Skin of body (tissue), 2 donors: ENCODE data around the gene SETBP1. TPM values are rescaled to one million over a fixed set of nuclear protein-coding genes. Genes with fewer than 3 reads are reported as not detected.

Experiments
- DNase-seq: peaks from one replicate; lab custom pipeline; 2025; lab: John Stamatoyannopoulos, UW
- total RNA-seq: library from RNA; depleted of rRNA; stranded (reverse); fragments of >200 nt; gene quantifications from one replicate; pipeline ENCODE4 v1.2.3, GENCODE V29; 2014

SETBP1 gene
- total RNA-seq, 1 donor from 2014 or later = 24.1 TPM

DNA sequence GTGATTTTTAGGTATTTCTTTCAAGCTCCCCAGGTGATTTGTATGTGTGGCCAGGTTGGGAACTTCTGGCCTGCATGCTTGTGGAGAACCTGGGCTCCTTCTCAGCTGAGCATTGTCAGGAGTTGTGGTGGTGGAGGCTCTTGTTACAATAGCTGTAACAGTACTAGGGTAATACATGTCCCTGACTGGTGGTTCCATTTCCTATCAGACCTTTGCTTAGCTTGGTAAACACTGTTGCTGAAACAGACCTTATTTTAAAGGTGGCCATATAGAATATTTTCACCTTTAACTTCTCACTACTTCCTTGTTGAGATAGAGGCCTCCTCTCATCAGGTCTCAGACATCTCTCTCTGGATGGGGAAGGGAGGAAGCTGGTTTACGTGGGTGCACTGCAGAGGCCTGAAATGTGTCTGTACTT, 79.2 kb downstream of the SETBP1 start:
- DNase-seq = no peak

DNA sequence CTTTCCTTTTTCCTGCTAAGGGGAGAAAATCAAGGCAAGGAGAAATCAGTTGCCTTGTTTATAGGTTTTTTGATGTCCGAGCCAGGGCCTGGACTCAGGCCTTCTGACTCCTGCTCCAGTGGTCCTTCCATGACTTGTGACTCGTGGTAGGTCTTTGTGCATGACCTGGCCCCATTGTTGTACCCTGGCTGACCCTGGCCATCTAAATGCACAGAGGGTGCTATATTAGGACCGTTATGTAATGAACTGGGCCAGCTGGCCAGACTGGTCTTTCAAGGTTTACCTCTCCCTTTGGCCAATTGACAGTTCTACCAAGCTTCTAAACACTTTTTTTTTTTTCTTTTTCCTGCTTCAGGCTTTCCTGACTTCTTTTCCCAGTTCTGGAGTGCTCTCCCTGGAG, 81.1 kb downstream of the SETBP1 start:
- no peak for DNase-seq

DNA sequence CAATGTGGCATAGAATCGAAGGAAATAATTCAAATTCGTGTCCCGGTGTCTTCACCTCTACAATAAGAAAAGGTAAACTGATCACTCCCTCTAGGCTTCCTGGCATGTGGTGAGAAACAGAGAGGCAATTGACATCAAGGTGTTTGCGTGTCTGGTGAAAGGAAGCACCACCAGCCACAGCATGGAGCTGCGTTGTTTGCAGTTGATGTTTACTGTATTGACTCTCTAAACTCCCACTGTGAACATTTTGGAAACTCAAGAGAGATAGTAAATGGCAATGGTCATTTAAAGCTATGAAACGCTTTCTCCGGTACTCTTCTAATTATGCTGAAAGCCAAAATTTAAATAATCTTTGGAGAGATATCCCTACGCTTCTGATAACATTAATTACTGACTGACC, 82.6 kb downstream of the SETBP1 start:
- DNase-seq = no peak

DNA sequence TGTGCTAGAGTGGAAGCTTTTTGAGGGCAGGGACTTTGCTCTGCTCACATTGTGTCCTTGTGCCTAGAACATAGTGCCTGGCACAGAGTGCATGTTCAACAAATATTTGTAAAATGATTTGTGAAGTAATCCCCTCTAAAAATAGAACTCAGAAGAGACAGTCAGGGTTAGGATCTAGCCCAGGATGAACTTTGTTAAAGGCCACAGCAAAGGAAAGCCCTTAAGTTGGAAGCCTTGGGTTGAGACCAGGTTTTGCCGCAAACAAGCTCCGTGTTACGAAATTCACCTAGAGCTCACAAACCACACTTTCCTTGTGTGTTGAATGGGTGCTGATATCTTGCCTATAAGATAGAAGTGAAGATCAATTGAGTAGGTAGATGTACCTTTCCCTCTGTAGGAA, 84.2 kb downstream of the SETBP1 start:
- DNase-seq = no peak

DNA sequence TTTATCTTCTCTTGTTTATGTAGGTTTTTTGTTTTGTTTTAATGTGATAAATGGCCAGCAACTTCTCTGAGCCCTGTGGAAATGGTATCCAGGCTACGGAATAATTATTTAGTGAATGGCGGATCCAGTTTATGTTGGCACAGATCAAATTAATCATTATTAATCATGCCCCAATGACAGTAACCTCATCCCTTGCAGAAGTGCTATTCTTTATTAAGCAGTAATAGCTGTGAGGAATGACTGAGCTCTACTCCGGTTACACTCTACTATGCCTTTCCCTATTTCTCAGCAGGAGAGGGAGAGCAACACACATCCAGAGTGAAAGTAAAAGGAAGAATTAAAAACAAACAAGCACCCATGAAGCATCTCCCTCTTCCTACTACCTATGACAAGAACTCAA, 84.8 kb downstream of the SETBP1 start:
- DNase-seq = no peak

DNA sequence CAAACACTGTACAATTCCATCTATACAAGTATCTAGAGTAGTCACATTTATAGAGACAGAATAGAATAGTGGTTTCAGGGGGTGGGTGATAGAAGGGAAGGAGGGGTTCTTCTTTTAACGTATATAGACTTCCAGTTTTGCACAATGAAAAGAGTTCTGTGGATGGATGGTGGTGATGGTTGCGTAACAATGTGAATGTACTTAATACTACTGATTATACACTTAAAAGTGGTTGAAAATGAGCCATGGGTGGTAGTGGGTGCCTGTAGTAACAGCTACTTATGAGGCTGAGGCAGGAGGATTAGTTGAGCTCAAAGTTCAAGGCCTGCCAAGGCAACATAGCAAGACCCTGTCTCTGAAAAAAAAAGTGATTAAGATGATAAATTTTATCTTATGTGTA, 85.8 kb downstream of the SETBP1 start:
- no peak for DNase-seq

DNA sequence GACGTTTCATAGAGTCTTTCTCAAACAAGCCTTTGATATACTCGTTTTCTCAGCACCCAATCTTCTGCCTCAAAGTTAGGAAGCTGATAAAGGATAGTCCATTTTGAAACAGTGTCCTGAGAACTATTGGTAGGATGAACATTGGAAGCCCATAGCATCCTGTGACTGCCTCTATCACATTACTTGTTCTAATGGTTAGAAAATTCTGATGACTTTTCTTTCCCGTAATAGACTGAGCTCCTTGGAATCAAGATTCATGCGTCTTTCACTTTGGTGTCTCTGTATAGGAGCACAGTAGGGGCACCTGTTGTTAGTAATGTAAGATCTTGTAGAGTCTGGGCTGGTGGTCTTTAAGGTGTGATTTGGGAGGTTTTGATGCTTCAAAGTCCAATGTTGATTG, 87.1 kb downstream of the SETBP1 start:
- DNase-seq = no peak

DNA sequence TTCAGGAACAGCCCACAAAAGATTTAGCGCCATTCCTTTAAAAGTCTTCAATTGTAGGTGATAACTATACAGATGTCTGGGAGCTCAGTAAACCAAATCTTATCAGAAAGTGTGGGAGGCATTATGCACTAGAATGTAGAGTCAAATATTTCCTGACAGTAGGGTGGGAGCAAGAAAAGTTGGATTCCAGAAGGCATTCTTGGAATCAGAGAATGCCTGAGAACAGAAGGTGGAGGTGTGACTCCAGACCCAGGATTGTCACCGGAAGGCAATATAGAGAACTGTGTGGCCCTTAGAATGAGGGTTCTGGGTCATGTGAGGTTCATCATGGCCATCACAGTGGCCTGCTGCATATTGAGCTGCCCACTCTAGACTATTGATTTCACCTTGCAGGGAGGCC, 90.0 kb downstream of the SETBP1 start:
- DNase-seq = no peak

DNA sequence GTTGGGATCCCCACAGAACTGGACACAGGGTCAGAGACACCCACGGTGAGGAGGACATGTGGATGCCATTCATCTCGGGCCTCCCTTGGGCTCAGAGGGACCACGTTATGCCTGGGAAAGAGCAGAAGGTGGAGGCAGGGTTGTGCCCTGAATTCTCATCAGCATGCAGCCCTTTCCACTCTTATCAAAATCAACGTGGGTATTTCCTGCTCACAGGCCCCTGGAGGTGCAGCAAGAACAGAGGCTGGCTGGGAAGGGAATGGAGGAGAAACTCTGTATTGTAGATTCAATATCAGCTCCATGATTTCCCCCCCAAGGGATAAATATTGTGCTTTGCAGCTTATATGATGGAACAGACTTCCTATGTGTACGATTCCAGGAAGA, 90.9 kb downstream of the SETBP1 start:
- no peak for DNase-seq

DNA sequence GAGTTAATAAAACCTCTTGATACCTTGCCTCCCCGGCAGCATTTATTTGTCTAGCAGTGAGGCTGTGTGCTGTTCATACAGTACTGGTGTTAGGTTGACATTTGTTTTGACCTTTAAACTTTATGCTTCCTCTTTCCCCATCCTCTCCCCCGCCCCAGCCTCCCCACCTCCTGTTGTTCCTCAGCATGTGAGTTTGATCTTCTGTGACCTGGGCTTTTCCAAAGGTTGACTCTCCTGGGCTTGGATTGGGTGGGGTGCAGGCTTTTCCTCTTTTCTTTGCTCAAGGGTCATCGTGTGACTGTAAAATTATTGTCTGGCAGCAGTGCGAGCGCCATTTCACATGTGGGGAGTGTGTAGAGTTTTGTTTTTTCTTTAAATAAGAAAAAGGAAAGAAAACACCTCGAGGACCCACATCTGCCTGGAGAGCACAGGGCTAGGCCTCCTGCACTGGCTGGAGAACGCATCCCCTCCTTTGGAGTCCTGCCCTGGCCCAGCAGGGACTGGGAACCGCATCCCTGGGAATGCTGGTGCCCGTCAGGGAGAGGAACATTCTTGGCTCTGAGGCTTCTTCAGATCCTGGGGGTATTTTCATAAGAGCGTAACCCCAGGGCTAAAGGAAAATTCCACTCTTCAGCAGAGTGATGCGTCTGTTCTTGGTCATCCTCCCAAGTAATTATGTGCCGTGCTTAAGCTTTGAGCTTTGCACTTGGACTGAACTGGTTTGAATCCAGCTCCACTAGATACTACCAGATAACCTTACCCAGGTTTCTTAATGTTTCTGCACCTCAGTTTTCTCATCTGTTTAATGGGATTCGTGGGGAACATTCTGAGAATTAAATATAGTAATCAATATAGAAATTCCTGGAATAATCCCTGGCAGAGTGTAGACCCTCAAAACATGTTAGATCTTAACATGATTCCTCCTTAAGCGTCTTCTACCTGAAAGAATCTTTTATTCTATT, 91.5 kb downstream of the SETBP1 start:
- DNase-seq = no peak

DNA sequence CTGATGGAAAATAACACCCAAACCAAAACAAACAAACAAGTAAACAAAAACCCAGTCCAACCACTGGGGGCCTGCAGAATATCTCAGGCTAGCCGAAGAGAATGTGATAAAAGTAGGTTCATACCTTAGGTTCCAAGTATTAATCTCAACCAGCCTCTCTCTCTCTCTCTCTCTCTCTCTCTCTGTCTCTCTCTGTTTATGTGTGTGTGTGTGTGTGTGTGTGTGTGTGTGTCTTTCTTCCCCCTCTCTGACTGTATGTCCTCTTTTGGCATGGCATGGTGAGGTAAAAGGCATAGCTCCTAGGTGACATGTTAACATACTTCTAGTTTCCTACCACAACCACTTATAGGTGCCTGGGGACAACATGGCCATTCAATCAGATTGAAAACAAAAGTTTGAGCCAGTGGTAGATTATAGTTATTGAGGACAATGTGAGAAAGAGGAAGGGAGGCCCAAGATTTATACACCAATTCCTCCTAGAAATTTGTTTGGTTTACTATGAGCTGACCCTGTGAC, 93.0 kb downstream of the SETBP1 start:
- no peak for DNase-seq

DNA sequence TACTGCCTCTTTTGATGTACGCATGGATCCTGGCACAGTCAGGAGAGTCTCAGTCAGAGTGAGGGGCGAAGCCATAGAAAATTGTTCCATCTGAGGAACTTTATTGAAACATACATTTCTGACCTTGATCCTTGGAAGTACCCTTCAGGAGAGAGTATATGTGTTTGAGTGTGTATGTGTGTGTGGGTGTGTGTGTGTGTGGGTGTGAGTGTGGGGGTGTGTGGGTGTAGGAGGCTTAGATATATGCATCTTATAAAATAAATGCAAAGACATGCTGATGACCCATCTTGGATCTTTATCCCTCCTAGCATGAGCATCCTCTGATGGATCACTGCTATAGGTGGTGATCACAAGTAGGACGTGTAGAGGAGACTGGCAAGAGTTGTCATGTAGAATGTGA, 93.5 kb downstream of the SETBP1 start:
- DNase-seq = no peak

DNA sequence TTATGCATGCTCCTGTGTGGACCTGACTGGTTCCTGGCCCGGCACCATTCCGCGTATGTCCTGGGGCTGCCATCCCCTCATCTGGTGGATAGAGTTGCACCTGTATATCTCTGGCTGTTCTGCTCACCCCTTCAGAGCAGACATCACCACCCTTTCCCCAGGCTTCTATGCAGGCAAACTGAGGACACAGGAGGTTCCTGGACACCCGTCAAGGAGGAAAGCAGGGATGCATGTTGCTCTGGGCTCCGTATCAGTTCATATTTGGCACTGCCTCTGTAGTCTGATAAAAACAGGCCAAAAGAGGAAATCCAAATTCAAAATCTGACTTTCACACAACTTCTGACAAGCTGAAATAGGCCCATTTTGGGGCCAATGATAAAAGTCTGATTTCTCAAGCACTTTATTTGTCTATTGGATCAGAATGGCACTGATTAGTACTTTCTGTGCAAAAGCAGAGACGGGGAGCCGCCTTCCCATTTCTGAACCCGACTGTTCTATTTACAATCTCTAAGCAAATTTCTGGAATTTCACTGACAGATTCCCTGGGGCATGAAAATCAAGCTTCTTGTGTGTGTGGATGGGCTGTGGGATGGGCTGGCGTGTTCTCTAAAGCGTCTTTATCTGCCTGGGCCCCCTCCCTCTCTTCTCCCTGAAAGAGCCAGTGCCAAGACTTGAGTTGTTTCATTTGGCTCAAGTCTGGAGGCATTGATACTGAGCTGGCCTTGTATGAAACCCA, 96.9 kb downstream of the SETBP1 start:
- DNase-seq = peak; percentile 59

DNA sequence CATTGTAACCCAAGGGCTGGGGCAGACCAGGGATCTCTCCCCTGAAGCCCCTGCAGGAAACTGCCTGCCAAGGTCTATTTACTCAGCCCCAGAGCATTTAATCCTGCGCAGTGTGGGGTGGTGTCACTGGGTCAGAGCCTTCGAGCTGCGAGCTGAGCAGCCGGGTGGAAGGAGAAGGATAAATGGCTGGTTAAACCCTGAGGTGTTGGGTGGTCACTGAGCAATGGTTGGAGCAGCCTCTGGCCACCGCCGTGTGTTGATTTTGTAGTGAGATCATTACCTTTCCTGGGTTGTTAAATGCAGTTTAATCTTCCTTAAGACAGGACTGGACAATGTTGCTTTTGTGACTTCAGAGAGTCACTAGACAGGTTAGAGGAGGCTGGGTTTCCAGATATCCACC, 98.1 kb downstream of the SETBP1 start:
- no peak for DNase-seq

DNA sequence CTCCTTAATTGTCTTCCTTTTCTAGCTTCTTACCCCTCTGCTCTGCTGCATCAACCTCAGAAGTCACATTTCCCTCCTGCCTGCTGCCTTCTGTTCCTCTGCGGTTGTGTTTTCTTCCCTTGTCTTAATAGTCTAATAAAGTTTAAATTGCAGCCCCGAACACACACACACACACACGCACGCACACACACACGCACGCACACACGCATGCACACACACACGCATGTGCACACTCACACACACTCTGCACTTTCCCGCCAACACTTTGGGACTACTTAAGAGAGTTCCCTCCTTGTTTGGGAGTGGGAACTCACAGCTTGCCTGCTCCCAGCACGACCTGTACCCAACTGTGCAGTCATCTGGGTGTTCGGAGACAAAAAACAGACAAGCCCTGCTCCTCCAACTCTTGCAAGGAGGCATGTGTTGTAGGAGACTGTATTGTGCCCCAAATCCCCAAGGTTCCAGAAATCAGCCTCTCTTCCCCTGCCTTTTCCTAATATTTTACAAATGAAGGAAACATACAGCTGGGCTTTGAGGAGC, 99.1 kb downstream of the SETBP1 start:
- no peak for DNase-seq

DNA sequence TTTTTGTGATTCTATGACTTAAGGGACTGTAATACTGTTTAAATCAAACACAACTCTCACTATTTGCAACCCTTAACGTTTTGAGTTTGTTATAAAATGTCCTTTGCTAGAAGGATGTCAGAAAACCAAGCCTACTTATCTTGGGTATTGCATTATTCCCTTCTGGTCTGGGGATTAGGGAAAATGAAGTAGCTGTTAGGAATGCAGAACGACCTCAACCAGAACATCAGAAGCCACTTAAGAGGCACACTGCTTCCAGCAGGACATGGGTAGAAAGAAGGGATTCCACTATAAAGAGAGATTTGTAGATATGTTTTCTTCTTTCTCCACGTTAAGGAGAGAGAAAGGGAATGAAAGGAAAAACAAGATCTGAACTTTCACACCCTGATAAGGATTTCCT, 101.2 kb downstream of the SETBP1 start:
- no peak for DNase-seq

DNA sequence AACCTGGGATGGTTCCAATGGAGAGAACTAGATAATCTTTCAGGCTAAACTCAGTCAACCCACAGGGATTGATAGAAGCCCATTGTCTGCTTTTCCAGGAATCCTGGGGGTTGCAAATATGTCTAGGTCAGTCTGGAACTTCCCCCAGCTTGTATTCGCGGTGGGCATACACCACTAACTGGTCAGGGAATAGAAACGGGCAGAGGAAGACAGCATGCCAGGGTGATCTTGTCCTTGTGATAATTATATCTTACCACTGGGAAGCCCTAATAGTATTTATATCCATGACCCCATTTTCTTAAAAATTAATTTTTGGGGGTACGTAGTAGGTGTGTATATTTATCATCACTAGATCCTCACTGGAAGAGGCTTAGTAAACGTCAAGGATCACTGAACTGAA, 101.9 kb downstream of the SETBP1 start:
- no peak for DNase-seq

DNA sequence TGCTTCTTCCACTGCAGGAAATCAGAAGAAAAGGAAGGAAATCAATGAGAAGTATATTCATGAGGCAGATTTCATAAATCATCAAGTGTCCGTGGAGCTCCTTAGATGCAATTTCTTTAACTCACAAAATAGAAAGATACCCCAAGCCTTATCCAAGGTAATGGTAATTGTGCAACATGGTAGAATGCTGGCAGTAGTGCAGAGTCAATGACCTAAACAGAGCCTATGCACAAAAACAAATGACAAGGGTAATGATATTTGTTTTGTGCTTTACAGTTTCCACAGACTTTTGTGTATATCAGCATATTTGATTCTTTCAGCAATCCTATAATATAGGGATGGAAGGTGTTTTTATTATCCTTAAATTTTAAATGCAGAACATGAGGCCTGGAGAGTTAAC, 102.7 kb downstream of the SETBP1 start:
- DNase-seq = no peak

DNA sequence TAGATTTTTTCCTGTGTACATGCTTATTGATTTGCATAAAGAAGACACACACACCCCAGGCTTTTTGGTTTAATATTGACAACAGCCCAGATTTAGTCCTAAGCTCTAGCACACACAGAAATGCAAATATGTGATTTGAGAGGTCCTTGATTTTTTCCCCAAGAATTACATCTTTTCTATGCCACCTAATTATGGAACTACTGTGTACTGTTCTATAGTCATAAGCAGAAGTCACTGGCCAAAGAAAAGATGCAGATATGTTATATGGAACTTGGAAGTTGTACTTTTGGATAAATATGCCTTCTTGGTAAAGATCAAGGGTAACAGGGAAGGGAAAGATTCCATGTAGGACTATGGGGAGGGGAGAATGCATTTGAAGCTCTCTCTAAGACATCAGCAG, 105.6 kb downstream of the SETBP1 start:
- DNase-seq = no peak

DNA sequence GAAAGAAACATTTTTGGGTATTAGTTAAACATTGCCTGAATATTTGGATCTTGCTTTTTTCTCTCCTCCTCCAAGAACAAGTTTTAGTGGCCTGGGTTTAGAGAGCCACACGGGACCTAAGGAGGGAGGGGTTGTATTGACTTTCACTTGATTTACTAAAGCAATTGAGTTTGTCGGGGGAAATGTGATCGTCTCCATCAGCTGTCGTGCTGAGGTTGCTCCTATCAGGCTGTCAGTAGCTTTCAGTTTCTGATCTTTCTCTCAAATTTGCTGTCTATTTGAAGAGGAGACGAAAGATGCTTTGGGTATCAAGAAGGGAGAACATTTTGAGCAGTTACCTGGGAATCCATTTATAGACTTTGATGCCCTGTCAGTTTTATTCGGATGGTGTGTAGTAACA, 106.0 kb downstream of the SETBP1 start:
- no peak for DNase-seq

DNA sequence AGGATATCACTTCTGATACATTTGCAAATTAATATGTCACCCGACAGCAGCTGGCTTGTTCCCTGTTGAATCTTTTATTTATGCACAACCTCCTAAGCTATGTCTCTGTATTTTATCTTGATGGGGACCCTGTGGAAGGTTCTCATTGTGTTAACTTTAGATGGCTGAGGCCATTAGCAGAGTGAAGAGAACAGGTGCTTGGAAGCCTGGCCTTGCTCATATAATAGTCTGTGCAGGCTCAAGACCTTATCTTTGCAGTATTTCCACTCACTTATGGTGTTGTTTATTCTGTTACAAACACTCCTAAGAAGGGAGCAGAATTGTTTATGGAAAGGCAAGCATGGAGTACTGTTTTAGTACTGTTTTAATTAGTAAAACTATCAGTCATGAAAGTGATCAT, 107.6 kb downstream of the SETBP1 start:
- no peak for DNase-seq

DNA sequence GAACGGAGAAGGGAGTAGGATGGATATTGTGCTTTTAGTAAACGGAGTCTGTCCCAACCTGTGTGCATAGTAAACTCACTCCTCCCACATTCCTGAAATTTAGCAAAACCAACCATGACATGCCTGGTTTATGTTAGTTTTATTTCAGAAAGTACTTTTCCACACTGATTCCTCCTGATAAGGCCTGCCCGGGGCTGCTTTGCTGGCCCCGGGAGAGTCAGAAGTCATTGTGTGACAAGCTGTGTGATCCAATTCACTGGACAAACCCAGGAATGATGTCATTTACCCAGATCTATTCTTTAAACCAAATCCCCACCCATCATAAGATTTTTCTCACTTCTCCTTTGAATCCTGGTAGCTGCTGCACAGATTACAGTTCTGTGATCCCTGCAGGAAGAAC, 109.0 kb downstream of the SETBP1 start:
- DNase-seq = peak; percentile 10
